Thoracic aorta (tissue), 2 donors: ENCODE measurements around the gene KCNB1. TPM values are rescaled to one million over a fixed set of nuclear protein-coding genes. Genes with fewer than 3 reads are reported as not detected.

Experiments
- ATAC-seq: fragments of 150-250 bp; one replicate; pipeline ENCODE4 v1.8.0; 2017; ENCODE audit warnings: low read depth; ENCODE audit not compliant: insufficient number of reproducible peaks, low FRiP score
- DNase-seq: peaks from one replicate; pipeline ENCODE4 v3.0.0-alpha.2; 2020; ENCODE audit warnings: low spot score
- H3K27ac ChIP-seq, 2 donors: fragments of 200-600 bp; sonication (generic); 1 replicate in 1 of 2; 2 replicates in 1 of 2; pipeline ENCODE4 v1.5.1; 2016; ENCODE audit warnings: mild to moderate bottlenecking in 2 of 2, moderate library complexity in 2 of 2
- H3K27me3 ChIP-seq: fragments of 200-600 bp; sonication (generic); replicated peaks from 2 replicates; pipeline ENCODE4 v1.6.0; 2016; ENCODE audit warnings: mild to moderate bottlenecking; ENCODE audit not compliant: insufficient read depth
- H3K36me3 ChIP-seq: fragments of 200-600 bp; sonication (generic); one replicate; pipeline ENCODE4 v1.5.1; 2016
- H3K4me1 ChIP-seq, 2 donors: fragments of 200-600 bp; sonication (generic); 1 replicate in 1 of 2; 2 replicates in 1 of 2; pipeline versions ENCODE4 v1.5.1 to v1.6.0; 2016; ENCODE audit warnings: low read depth in 2 of 2, mild to moderate bottlenecking in 1 of 2; ENCODE audit not compliant: control insufficient read depth in 1 of 2
- H3K4me3 ChIP-seq: fragments of 200-600 bp; sonication (generic); 2 replicates; pipeline ENCODE4 v1.5.1; 2016; ENCODE audit warnings: mild to moderate bottlenecking
- H3K9me3 ChIP-seq: fragments of 200-600 bp; sonication (generic); 2 replicates; pipeline ENCODE4 v1.5.1; 2016
- total RNA-seq, 2 donors: library from RNA; depleted of rRNA; stranded (reverse); fragments of >200 nt; gene quantifications; one replicate each; pipeline versions ENCODE4 v1.1.0 to v1.2.3, GENCODE V29; 2016
- TF ChIP-seq, protein P1 (sequence below): fragments of 200-600 bp; sonication (generic); IDR thresholded peaks from one replicate; pipeline ENCODE4 v1.5.1; 2019; ENCODE audit warnings: antibody characterized with exemption

Gene KCNB1
- total RNA-seq, 2 donors from 2014 or later: 1.4 to 2.3 TPM

DNA sequence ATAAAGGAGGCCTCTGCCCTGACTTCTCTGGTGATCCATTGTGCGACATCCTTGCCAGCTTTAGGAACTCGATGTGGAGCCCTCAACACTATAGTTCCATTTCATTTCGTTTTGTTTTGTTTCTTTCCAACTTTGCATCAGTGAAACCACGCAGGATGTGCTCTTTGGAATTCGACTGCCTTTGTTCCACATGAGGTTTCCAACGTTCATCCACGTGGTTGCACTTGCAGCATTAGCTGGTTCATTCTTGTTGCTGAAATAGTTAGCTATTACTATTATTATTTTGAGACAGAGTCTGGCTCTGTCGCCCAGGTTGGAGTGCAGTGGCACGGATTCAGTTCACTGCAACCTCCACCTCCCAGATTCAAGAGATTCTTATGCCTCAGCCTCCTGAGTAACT, 143.3 kb downstream of the KCNB1 start:
- no peak for DNase-seq
- Histone ChIP-seq H3K9me3 (no peaks in the 10 kb centered on the region), H3K4me1 (peaks cover 0 to 3% of the 10 kb centered on the region in 2 donors), H3K36me3 (no peaks in the 10 kb centered on the region), H3K27me3 (no peaks in the 10 kb centered on the region), H3K4me3 (no peak overlapping the region), H3K27ac (no peak overlapping the region)
- TF ChIP-seq, protein P1, sequence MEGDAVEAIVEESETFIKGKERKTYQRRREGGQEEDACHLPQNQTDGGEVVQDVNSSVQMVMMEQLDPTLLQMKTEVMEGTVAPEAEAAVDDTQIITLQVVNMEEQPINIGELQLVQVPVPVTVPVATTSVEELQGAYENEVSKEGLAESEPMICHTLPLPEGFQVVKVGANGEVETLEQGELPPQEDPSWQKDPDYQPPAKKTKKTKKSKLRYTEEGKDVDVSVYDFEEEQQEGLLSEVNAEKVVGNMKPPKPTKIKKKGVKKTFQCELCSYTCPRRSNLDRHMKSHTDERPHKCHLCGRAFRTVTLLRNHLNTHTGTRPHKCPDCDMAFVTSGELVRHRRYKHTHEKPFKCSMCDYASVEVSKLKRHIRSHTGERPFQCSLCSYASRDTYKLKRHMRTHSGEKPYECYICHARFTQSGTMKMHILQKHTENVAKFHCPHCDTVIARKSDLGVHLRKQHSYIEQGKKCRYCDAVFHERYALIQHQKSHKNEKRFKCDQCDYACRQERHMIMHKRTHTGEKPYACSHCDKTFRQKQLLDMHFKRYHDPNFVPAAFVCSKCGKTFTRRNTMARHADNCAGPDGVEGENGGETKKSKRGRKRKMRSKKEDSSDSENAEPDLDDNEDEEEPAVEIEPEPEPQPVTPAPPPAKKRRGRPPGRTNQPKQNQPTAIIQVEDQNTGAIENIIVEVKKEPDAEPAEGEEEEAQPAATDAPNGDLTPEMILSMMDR: no peak
- no peak for ATAC-seq

DNA sequence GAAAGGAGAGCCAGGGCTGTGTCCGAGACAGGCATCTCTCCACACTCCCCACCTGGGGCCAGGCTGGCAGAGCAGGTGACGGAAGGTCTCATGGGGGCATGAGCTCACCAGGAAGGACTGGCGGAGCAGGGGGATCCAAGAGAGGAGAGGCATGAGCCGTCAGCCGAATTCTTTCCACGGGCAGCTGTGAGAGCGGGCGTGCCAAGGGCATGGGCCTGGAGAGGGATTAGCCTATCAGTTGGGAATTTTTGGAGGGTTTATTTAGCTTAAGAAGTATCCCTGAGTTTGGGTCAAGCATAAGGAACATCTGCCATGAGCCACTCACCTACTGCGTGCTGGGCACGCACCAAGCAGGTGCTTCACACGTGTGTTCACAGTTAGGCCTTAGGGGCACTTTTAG, 144.4 kb downstream of the KCNB1 start:
- Histone ChIP-seq H3K27ac (no peak overlapping the region), H3K4me1 (peaks cover 0 to 3% of the 10 kb centered on the region in 2 donors), H3K4me3 (no peak overlapping the region), H3K27me3 (no peaks in the 10 kb centered on the region), H3K36me3 (no peaks in the 10 kb centered on the region), H3K9me3 (no peaks in the 10 kb centered on the region)
- TF ChIP-seq, protein P1: no peak
- no peak for DNase-seq
- no peak for ATAC-seq

DNA sequence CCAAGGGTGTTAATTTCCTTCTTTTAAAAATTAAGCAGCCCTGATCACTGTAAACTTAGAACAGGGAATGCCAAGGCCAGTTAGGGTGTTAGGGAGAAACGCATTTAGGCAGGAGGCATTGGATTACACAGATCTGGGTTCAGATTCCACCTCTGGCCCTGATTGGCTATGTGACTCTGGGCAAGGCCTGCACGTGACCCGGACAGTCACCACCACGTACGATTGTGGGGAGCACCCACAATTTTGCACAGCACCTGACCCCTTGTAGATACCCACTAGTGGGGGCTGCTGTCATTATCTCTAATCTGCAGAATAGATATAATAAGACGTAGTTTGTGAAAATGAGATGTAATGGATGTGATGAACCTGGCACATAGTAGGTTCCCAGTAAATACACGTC, 145.1 kb downstream of the KCNB1 start:
- Histone ChIP-seq H3K36me3 (no peaks in the 10 kb centered on the region), H3K4me3 (no peak overlapping the region), H3K4me1 (peaks cover 0 to 3% of the 10 kb centered on the region in 2 donors), H3K27me3 (no peaks in the 10 kb centered on the region), H3K27ac (no peak overlapping the region), H3K9me3 (no peaks in the 10 kb centered on the region)
- TF ChIP-seq, protein P1: no peak
- ATAC-seq (no peak), DNase-seq (no peak)

DNA sequence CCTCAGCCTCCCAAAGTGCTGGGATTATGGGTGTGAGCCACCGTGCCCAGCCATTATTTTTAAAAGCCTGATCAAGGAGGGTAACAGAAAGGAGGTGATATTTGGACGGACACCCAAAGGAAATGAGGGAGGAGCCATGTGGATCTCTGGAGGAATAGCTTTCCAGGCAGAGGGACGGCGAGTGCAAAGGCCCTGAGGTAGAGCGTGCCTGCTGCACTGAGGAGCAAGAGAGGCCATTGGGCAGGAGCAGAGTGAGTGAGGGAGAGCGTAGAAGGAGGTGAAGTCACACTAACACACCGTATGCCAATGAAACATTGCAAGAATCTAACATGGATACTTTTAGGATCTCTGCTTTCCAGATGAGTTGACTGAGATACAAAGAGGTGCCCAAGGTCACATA, 145.7 kb downstream of the KCNB1 start:
- Histone ChIP-seq H3K4me3 (no peak overlapping the region), H3K27me3 (no peaks in the 10 kb centered on the region), H3K36me3 (no peaks in the 10 kb centered on the region), H3K4me1 (peaks cover 0 to 3% of the 10 kb centered on the region in 2 donors), H3K9me3 (no peaks in the 10 kb centered on the region), H3K27ac (no peak overlapping the region)
- ATAC-seq: no peak
- TF ChIP-seq, protein P1: no peak
- DNase-seq: no peak

DNA sequence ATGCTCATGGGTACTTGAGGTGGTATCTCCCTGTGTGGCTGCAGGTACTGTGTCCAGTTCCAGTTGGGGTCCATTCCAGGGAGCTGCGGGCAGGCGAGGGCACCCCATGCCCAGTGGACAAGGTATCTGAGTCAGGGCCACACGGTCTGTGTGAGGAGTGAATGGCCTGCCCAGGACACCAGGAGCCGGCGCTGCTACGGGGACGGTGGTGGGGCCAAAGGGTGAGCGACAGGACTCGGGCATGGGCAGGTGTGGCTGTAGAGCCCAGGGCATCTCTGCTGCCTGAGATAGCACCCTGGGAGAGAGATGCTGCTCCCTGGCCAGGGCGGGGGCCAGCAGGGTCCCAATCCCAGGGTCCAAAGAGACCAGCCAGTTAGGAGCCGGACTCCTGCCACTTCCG, 147.0 kb downstream of the KCNB1 start:
- DNase-seq (no peak), ATAC-seq (no peak)
- no peaks in the 10 kb centered on the region for H3K36me3 ChIP-seq
- H3K4me3 ChIP-seq: no peak overlapping the region
- H3K4me1 ChIP-seq: peaks cover 0 to 3% of the 10 kb centered on the region in 2 donors
- no peaks in the 10 kb centered on the region for H3K27me3 ChIP-seq
- H3K27ac ChIP-seq: no peak overlapping the region
- no peaks in the 10 kb centered on the region for H3K9me3 ChIP-seq
- TF ChIP-seq, protein P1: no peak
